HL-60 (cell line): ENCODE data around the gene IFITM5.

Experiments
- CTCF ChIP-seq: IDR thresholded peaks from one replicate; pipeline ENCODE4 v1.5.1; 2011; ENCODE audit warnings: low read length, control low read depth, inconsistent platforms; ENCODE audit not compliant: insufficient read depth
- POLR2AphosphoS5 ChIP-seq: IDR thresholded peaks from 2 replicates; pipeline ENCODE4 v1.6.1; 2012; ENCODE audit warnings: low read depth
- REST ChIP-seq: IDR thresholded peaks from 2 replicates; pipeline ENCODE4 v1.6.1; 2012; ENCODE audit warnings: low read depth; ENCODE audit not compliant: insufficient replicate concordance

- TF ChIP-seq CTCF = no peak
- no peak; the same call in 1 of the 2 replicates for TF ChIP-seq POLR2AphosphoS5
- no peak for TF ChIP-seq REST
Observed at GRCh38 chr11:253160-253885, 46.0 kb downstream of the IFITM5 start.
